ENCODE results near the gene ACTMAP. TPM values are rescaled to one million over a fixed set of nuclear protein-coding genes. Genes with fewer than 3 reads are reported as not detected.
A peak's percentile ranks its signal among the peaks of the same experiment; 100 is the strongest.

ACTMAP gene, protein sequence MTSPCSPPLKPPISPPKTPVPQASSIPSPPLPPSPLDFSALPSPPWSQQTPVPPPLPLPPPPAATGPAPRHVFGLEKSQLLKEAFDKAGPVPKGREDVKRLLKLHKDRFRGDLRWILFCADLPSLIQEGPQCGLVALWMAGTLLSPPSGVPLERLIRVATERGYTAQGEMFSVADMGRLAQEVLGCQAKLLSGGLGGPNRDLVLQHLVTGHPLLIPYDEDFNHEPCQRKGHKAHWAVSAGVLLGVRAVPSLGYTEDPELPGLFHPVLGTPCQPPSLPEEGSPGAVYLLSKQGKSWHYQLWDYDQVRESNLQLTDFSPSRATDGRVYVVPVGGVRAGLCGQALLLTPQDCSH
- 20.7 TPM for total RNA-seq (ENCODE audit: unreplicated experiment)
- long read RNA-seq, partial matches to known transcripts = 0 of 6 reads
- long read RNA-seq, other reads (novel, unspliced or antisense) = 6 of 6 reads

DNA sequence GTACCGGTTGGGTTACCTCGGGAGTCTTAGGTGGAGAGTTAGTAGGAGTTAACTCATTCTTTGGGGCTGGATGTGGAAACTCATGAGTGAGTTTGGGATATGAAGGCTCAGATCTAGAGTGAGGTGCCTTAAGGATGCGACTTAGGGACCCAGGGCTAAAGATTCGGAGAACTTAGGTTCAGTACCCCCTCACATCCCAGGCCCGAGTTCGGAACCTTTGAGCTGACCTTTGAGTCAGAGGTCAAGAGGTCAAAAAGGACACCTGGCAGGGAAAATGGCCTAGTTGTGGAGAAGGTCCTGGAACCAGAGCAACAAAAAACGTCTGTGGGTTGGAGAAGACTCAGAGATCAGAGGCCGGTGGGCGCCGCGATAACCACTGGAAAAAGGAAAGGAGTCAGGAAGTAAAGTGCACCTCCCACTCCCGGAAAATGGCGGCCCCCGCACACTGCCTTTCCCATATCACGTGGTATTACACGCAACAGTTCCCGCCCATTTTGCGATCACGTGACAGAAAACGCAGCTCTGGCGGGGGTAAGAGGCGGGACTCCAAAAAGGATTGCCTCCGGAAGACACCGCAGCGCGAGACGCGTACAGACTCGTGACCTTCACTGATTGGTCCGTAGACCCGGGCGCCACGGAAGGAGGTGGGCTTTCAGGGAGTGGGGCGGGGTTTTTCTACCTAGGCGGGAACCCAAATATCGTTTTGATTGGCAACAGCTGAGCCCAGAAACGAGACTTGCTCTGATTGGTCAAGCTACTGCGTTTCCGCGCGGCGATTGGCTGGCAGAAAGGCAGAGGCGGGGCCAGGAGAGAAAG is at the start of gene ACTMAP:
Gene ACTMAP, minus strand, starts transcription at position 420 of the 816 bp plus-strand sequence. CDS start 674 bp downstream, outside the sequence.
- DNase-seq = peak; percentile 99
- peaks cover 17% of the 10 kb centered on the region for H3K4me1 Mint-ChIP-seq (ENCODE audit: low read depth, unreplicated experiment)
- H3K9me3 Mint-ChIP-seq (ENCODE audit: unreplicated experiment) = peaks cover 8% of the 10 kb centered on the region
- TF ChIP-seq, protein P1, sequence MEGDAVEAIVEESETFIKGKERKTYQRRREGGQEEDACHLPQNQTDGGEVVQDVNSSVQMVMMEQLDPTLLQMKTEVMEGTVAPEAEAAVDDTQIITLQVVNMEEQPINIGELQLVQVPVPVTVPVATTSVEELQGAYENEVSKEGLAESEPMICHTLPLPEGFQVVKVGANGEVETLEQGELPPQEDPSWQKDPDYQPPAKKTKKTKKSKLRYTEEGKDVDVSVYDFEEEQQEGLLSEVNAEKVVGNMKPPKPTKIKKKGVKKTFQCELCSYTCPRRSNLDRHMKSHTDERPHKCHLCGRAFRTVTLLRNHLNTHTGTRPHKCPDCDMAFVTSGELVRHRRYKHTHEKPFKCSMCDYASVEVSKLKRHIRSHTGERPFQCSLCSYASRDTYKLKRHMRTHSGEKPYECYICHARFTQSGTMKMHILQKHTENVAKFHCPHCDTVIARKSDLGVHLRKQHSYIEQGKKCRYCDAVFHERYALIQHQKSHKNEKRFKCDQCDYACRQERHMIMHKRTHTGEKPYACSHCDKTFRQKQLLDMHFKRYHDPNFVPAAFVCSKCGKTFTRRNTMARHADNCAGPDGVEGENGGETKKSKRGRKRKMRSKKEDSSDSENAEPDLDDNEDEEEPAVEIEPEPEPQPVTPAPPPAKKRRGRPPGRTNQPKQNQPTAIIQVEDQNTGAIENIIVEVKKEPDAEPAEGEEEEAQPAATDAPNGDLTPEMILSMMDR (IDR thresholded peaks at IDR 0.05; ENCODE audit: partially characterized antibody, unreplicated experiment) = no peak
- peak within 1 kb of the TSS; percentile 98 for H3K27ac Mint-ChIP-seq (ENCODE audit: unreplicated experiment)
- H3K4me3 Mint-ChIP-seq (ENCODE audit: unreplicated experiment) = peak within 1 kb of the TSS; percentile 100
- H3K36me3 Mint-ChIP-seq (ENCODE audit: unreplicated experiment) = no peaks in the 10 kb centered on the region
- peaks cover 11% of the 10 kb centered on the region for H3K27me3 Mint-ChIP-seq (ENCODE audit: unreplicated experiment)

DNA sequence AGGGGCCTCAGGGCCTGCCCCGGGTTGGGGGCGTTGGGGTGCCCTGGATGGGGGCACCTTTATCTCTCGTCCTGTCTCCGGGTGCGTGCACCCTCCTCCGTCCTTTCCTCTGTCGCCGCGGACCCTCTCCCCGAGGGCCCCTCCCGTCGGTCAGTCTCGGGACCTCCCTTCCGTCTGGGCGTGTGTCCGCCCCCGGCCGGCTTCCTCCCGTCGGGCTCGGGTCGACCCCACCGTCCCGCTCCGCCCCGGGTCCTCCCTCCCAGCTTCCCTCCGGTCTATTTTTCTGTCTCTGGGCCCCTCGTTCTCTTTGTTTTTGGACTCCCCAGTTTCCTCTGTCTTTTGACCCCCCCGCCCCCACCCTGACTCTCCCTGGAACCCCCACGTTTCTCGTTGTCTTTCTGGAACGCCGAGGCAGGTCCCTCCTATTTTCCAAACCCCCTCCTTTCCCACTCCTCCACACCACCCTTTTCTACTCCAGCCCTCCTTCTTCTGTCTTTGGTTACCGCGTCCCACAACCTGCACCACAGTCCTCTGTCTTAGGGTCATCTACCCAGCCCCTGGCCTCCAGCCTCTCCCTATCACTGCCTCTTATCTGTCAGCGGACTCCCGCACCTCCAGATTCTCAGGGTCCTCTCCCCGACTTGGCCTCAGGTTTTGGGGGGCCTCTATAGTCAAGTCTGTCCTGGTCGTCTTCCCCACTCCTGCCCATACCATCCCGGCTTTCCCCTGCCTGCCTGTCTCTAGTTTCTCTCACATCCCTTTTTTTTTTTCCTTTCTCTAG is 49.5 kb upstream of the ACTMAP start:
- TF ChIP-seq, protein P1 (IDR thresholded peaks at IDR 0.05; ENCODE audit: partially characterized antibody, unreplicated experiment) = no peak

DNA sequence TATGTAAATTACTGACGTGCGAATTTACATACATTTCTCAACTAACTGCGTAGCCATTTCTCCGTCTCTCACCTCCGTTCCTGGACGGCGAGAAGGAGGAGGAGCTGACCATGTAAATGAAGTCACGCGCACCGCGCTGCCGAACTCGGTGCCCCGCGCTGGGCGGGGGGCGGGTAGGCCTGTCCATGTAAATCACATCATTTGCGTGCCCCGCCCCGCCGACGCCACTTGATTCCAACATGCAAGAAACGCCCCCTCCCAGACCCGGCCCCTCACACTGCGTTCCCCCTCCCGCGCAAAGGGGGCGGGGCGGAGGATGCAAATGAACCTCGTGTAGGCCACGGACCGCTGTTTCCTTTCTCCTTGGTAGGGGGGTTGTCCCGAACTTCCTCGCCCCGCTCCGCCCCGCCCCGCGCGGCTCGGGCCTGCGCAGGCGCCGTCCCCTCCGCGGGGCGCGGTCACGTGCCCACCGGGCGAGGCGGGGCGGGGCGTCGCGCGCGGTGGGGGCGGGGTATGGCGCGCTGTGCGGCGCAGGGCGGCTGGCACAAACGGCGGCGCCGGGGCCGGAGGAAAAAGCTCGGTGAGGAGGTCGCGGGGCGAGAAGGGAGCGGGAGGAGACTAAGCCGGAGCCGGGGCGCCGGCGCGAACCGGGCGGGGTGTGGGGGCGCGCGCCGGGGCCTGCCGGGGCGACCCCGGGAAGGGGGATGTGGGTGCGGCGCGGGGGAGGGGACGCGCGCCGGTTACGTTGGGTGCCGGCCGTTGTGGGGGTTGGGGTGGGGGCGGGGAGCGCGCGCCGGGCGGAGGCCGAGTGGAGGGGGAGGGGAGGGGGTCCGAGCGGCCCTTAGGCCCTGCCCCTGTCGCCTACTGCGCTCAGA is 48.6 kb upstream of the ACTMAP start, which contains the start of gene EGLN2:
Gene EGLN2, plus strand, starts transcription at position 509 of the 875 bp plus-strand sequence. CDS start 1,382 bp downstream, outside the sequence.
- peak within 1 kb of the TSS; percentile 87 for H3K27ac Mint-ChIP-seq (ENCODE audit: unreplicated experiment)
- TF ChIP-seq, protein P1 (IDR thresholded peaks at IDR 0.05; ENCODE audit: partially characterized antibody, unreplicated experiment) = no peak
- peak within 1 kb of the TSS; percentile 95 for H3K4me3 Mint-ChIP-seq (ENCODE audit: unreplicated experiment)
- no peaks in the 10 kb centered on the region for H3K36me3 Mint-ChIP-seq (ENCODE audit: unreplicated experiment)
- H3K9me3 Mint-ChIP-seq (ENCODE audit: unreplicated experiment) = peaks cover 14% of the 10 kb centered on the region
- peak; percentile 100 for DNase-seq
- H3K27me3 Mint-ChIP-seq (ENCODE audit: unreplicated experiment) = peaks cover 5% of the 10 kb centered on the region
- peaks cover 24% of the 10 kb centered on the region for H3K4me1 Mint-ChIP-seq (ENCODE audit: low read depth, unreplicated experiment)

More for the DNA sequence above, 49.5 kb upstream of the ACTMAP start:
- H3K4me1 Mint-ChIP-seq (ENCODE audit: low read depth, unreplicated experiment) = peaks cover 32% of the 10 kb centered on the region
- peaks cover 6% of the 10 kb centered on the region for H3K27me3 Mint-ChIP-seq (ENCODE audit: unreplicated experiment)
- peaks cover 14% of the 10 kb centered on the region for H3K9me3 Mint-ChIP-seq (ENCODE audit: unreplicated experiment)
- peak overlapping the region; percentile 91 for H3K4me3 Mint-ChIP-seq (ENCODE audit: unreplicated experiment)
- H3K36me3 Mint-ChIP-seq (ENCODE audit: unreplicated experiment) = no peaks in the 10 kb centered on the region
- no peak for DNase-seq
- peak overlapping the region; percentile 85 for H3K27ac Mint-ChIP-seq (ENCODE audit: unreplicated experiment)

DNA sequence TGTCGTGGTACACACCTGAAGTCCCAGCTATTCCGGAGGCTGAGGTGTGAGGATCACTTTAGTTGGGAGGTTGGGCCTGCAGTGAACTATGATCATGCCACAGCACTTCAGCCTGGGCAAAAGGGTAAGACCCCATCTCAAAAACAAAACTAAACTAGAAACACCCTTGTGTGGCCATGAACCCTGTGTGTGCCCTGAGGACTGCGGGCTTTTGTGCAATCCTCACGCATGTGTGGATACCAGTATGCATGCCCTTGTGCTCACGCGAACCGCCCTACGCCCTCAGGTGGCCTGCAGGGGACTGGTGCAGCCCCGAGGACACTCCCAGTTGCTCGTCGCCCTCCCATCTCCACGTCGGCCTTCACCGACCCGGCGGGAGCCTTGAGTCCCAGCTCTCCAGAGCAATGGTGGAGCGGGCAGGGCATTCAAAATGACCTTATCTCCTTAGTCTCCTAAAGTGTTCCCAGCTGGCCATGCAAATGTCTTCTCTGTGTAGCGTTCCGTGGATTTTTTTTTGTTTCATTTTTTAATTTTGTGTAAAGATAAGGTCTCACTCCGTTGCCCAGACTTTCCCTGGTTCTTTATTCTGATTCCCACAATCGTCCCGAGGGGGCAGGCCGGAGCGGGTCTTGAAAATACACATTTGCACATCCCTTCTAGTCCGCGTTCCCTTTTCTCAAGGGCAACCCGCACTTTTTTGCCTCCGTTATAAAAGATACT is 47.8 kb upstream of the ACTMAP start:
- TF ChIP-seq, protein P1 (IDR thresholded peaks at IDR 0.05; ENCODE audit: partially characterized antibody, unreplicated experiment) = peak; percentile 29
- peaks cover 14% of the 10 kb centered on the region for H3K9me3 Mint-ChIP-seq (ENCODE audit: unreplicated experiment)
- H3K27ac Mint-ChIP-seq (ENCODE audit: unreplicated experiment) = peak overlapping the region; percentile 87
- peaks cover 18% of the 10 kb centered on the region for H3K4me1 Mint-ChIP-seq (ENCODE audit: low read depth, unreplicated experiment)
- H3K27me3 Mint-ChIP-seq (ENCODE audit: unreplicated experiment) = peaks cover 5% of the 10 kb centered on the region
- DNase-seq = peak; percentile 76
- peak overlapping the region; percentile 95 for H3K4me3 Mint-ChIP-seq (ENCODE audit: unreplicated experiment)
- H3K36me3 Mint-ChIP-seq (ENCODE audit: unreplicated experiment) = no peaks in the 10 kb centered on the region

Measured in glutamatergic neuron (in vitro differentiated cells).